ENCODE results near the gene EPHB6.
A peak's percentile ranks its signal among the peaks of the same experiment; 100 is the strongest.

The EPHB6 gene

DNA sequence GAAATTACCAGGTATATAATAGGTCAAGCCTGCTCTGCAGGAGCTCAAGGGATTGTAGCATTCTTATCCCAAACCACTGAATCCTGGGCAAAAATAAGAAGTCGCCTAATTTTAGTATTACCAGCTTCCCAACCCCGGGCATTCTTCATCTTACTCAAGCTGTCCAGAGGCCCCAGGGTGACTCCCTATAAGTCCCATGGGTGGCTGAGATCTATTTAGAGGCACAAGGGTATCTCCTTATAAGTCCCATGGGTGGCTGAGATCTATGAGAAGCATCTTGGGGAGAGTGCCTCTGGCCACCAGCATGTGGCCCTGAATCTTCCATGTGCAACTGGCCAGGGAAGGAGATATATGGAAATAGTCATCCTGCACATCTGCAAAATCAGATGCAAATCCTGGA is 45.2 kb upstream of the EPHB6 start:
- Histone ChIP-seq H3K27ac (peak overlapping the region in 8 of 11 experiments; percentile 57 to 89 (median 78); a peak in 16 of 22 replicates), H3K36me3 (no peaks in the 10 kb centered on the region), H3K27me3 (no peaks in the 10 kb centered on the region), H3K4me3 (no peak overlapping the region), H3K9me3 (replicated peaks in 1 of 11) (no peaks in the 10 kb centered on the region), H3K4me2 (peak overlapping the region in 9 of 11 experiments; percentile 69 to 95 (median 82); a peak in 18 of 22 replicates), H3K9ac (peak overlapping the region in 5 of 11 experiments; percentile 8 to 71 (median 64); a peak in 10 of 22 replicates), H3K4me1 (peaks cover 21 to 98% (median 94%) of the 10 kb centered on the region in 10 experiments), H4K20me1 (peaks cover 0 to 7% (median 0%) of the 10 kb centered on the region in 11 experiments; a peak in 1 of 22 replicates)
- no peak for TF ChIP-seq Cebpa-rat (IDR thresholded peaks at IDR 0.05)

DNA sequence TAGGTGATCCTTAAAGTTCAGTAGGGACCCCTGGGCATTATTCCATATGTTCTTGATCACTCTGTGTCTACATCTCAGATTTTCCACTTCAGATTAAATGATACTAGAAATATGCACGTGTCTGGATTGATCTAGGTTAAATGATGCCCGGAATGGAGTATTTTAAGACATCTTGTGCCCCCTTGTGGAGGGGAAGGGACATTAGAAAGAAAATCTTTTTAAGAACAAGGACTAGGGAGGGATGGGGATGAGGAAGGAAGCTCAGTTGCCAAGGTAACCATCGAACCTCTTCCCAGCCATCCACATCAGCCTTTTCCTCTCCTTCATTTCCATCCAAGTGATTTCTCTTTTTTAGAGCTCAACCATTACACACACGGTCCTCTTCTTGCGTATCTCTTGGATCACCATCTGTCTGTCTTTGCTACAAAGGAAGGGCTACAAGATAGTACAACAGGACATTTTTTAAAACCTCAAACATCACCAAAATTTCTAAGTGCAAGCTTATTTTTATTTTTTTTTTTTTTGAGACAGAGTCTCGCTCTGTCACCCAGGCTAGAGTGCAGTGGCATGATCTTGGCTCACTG is 43.6 kb upstream of the EPHB6 start:
- Histone ChIP-seq H3K27ac (peak overlapping the region in 2 of 11 experiments; percentile 88 to 89; a peak in 2 of 22 replicates), H3K4me1 (peaks cover 15 to 83% (median 79%) of the 10 kb centered on the region in 10 experiments), H3K27me3 (no peaks in the 10 kb centered on the region), H3K36me3 (no peaks in the 10 kb centered on the region), H3K9me3 (replicated peaks in 1 of 11) (no peaks in the 10 kb centered on the region), H3K9ac (no peak overlapping the region), H3K4me3 (no peak overlapping the region), H4K20me1 (peaks cover 0 to 7% (median 0%) of the 10 kb centered on the region in 11 experiments; a peak in 1 of 22 replicates), H3K4me2 (peak overlapping the region in 8 of 11 experiments; percentile 82 to 95 (median 90); a peak in 15 of 22 replicates)
- TF ChIP-seq Cebpa-rat (IDR thresholded peaks at IDR 0.05) = no peak

DNA sequence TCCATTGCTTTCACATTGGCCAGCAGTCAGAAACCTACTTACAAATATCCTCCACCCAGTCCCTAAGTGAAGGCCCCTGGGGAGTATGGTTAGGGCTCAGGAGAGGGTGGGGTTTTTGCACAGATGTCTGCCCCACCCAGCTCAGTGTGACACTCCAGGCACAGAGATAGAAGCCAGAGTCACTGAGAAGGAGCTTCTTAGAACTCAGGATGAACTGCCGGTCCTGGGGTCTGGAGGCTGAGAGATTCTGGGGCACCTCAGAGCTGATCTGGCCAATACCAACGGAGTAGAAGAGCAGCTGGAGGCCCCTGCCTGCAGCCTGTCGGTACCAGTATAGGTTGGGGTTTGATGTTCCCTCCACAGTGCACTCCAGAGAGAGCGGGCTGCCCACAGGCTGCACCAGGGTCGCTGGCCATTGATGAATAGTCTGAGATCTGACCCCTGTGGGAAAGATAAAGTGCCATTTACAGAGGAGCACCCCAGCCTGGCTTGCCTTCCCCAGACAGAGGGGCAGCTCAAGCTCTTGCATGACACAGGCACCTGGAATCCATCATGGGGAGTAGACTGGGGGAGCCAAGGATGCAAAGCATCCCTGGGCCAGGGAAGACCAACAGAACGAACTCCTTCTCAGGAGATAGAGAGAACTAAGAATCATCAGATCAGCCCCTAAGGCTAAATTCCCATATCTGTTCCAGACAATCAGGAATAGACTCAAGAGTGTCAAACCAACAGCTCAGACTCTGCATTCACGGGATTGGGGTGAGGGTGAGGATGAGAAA is 42.2 kb upstream of the EPHB6 start:
- peaks cover 0 to 7% (median 0%) of the 10 kb centered on the region in 11 experiments; a peak in 1 of 22 replicates for H4K20me1 ChIP-seq
- H3K9me3 ChIP-seq (replicated peaks in 1 of 11) = no peaks in the 10 kb centered on the region
- peak overlapping the region in 3 of 11 experiments; percentile 27 to 39 (median 36); a peak in 4 of 22 replicates for H3K9ac ChIP-seq
- peaks cover 15 to 69% (median 66%) of the 10 kb centered on the region in 10 experiments for H3K4me1 ChIP-seq
- peak overlapping the region; percentile 17 to 95 (median 87); a peak in 19 of 22 replicates for H3K4me2 ChIP-seq
- H3K27me3 ChIP-seq = no peaks in the 10 kb centered on the region
- TF ChIP-seq Cebpa-rat (IDR thresholded peaks at IDR 0.05) = no peak
- peak overlapping the region in 2 of 10 experiments; percentile 16 to 24; a peak in 1 of 20 replicates for H3K4me3 ChIP-seq
- H3K27ac ChIP-seq = peak overlapping the region in 3 of 11 experiments; percentile 7 to 34 (median 26); a peak in 3 of 22 replicates
- H3K36me3 ChIP-seq = no peaks in the 10 kb centered on the region

DNA sequence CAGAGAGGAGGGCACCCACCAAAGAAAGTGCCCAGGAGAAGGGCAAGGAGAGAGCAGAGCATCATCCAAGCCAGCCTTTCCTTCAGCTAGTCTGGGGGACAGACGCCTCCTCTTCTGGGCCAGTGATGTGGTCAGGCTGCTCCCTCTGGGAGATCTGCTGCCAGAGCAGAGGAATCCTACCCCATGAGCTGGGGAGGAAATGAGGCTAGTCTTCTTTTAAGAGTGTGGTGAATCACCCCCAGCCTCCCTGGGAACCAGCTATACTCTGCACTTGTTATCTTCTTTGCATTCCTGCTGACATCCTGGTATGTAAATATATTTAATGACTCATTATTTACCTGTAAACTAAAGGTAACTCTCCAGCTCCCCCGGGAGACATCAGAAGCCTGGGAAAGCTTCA is 41.6 kb upstream of the EPHB6 start:
- Histone ChIP-seq H3K4me2 (peak overlapping the region; percentile 17 to 95 (median 87); a peak in 19 of 22 replicates), H3K27ac (peak overlapping the region in 2 of 11 experiments; percentile 26 to 34; a peak in 2 of 22 replicates), H3K4me1 (peaks cover 15 to 63% (median 60%) of the 10 kb centered on the region in 10 experiments), H4K20me1 (peaks cover 0 to 7% (median 0%) of the 10 kb centered on the region in 11 experiments; a peak in 1 of 22 replicates), H3K27me3 (no peaks in the 10 kb centered on the region), H3K4me3 (0 out of 20 replicates have a peak overlapping the region, but pooled peaks of 2 of the 10 experiments have one; percentile 16 to 24), H3K36me3 (no peaks in the 10 kb centered on the region), H3K9ac (peak overlapping the region in 1 of 11 experiments; percentile 39; a peak in 1 of 22 replicates), H3K9me3 (replicated peaks in 1 of 11) (no peaks in the 10 kb centered on the region)
- no peak for TF ChIP-seq Cebpa-rat (IDR thresholded peaks at IDR 0.05)

DNA sequence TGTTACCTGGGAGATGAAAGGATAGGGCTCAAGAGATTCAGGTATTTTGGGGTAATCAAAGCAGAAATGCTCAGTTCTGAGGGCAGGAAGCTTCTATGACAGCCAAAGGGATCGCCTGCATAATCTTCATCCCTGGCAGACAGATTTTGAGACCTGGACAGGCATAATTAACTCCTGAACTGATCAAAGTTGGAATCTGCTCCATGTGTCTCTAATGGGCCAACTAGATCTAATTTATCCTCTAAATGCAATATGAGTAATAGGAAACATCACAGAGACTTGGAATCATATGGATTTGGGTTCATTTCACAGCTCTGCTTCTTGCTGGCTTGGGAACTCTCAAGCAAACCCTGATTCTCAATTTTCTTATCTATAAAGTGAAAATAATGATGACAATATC is 41.2 kb upstream of the EPHB6 start:
- no peak for TF ChIP-seq Cebpa-rat (IDR thresholded peaks at IDR 0.05)
- Histone ChIP-seq H3K27ac (no peak overlapping the region), H3K27me3 (no peaks in the 10 kb centered on the region), H3K9ac (no peak overlapping the region), H3K4me2 (peak overlapping the region in 9 of 11 experiments; percentile 66 to 95 (median 88); a peak in 18 of 22 replicates), H3K4me3 (no peak overlapping the region), H4K20me1 (peaks cover 0 to 7% (median 0%) of the 10 kb centered on the region in 11 experiments; a peak in 1 of 22 replicates), H3K36me3 (no peaks in the 10 kb centered on the region), H3K4me1 (peaks cover 13 to 58% (median 55%) of the 10 kb centered on the region in 10 experiments), H3K9me3 (replicated peaks in 1 of 11) (no peaks in the 10 kb centered on the region)

DNA sequence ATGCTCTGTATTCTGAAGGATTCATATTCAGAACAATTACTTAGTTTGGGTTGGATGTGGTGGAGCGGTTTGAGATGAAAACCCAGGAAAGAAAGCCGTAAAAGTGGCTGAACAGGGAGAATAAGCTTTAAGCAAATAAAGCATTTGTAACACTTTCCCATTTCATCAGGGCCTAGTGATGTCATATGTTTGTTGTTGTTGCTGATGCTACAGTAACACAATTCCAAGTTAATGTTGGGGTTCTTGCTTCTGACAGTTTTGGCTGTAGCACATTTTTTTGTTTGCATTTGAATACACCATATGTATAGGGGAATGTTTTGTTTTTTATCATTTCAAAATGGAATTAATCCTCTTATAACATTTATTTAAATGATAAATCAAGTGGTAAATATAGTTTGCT is 40.4 kb upstream of the EPHB6 start:
- H3K36me3 ChIP-seq = no peaks in the 10 kb centered on the region
- no peak overlapping the region for H3K4me3 ChIP-seq
- H3K9me3 ChIP-seq (replicated peaks in 1 of 11) = no peaks in the 10 kb centered on the region
- no peak for TF ChIP-seq Cebpa-rat (IDR thresholded peaks at IDR 0.05)
- peaks cover 0 to 7% (median 0%) of the 10 kb centered on the region in 11 experiments; a peak in 1 of 22 replicates for H4K20me1 ChIP-seq
- peak overlapping the region in 7 of 11 experiments; percentile 7 to 95 (median 88); a peak in 3 of 22 replicates for H3K4me2 ChIP-seq
- H3K27ac ChIP-seq = no peak overlapping the region
- H3K4me1 ChIP-seq = peaks cover 6 to 50% (median 48%) of the 10 kb centered on the region in 10 experiments; a peak in 19 of 20 replicates
- H3K27me3 ChIP-seq = no peaks in the 10 kb centered on the region
- H3K9ac ChIP-seq = no peak overlapping the region

DNA sequence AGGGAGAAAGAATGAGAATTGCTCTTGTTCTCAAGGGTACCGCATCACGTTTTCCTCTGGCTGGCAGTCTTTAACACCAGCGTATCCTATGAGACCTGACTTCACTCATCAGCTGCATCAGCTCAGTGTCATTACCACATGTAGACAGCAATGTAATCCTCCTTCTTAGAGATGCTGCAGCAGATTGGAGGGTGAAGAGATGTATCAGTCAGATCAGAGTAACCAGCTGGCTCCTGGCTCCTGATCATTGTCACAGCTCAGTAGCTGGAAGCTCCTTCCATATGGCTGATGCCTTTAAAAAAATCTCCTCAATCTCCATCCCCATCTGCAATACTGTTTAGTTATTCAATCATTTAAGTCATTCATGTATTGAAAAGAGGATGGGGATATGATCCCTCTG is 39.7 kb upstream of the EPHB6 start:
- Histone ChIP-seq H3K9ac (no peak overlapping the region), H3K4me2 (no peak overlapping the region), H3K4me3 (no peak overlapping the region), H3K27me3 (no peaks in the 10 kb centered on the region), H3K27ac (no peak overlapping the region), H4K20me1 (peaks cover 0 to 7% (median 0%) of the 10 kb centered on the region in 11 experiments; a peak in 1 of 22 replicates), H3K9me3 (replicated peaks in 1 of 11) (no peaks in the 10 kb centered on the region), H3K36me3 (no peaks in the 10 kb centered on the region), H3K4me1 (peaks cover 6 to 44% (median 41%) of the 10 kb centered on the region in 10 experiments; a peak in 19 of 20 replicates)
- TF ChIP-seq Cebpa-rat (IDR thresholded peaks at IDR 0.05) = no peak

DNA sequence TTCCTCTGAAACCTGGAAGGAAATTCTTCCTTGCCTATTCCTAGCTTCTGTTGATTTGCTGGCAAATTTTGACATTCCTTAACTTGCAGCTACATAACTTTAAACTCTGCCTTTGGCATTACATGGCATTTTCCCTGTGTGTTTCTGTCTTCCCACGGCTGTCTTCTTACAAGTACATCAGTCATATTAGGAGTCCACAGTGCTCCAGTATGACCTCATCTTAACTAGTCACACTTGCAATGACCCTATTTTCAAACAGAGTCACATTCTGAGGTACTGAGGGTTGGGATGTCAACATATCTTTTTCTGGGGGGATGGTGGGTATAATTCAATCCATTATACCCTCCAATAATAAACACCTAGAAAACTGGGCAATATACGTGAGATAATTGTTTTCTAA is 37.4 kb upstream of the EPHB6 start:
- H3K9me3 ChIP-seq (replicated peaks in 1 of 11) = peaks cover 0 to 4% (median 0%) of the 10 kb centered on the region in 11 experiments; a peak in 2 of 22 replicates
- TF ChIP-seq Cebpa-rat (IDR thresholded peaks at IDR 0.05) = no peak
- no peak overlapping the region for H3K27ac ChIP-seq
- peaks cover 0 to 6% (median 0%) of the 10 kb centered on the region in 11 experiments; a peak in 1 of 22 replicates for H4K20me1 ChIP-seq
- no peaks in the 10 kb centered on the region for H3K36me3 ChIP-seq
- H3K4me2 ChIP-seq = no peak overlapping the region
- no peaks in the 10 kb centered on the region for H3K27me3 ChIP-seq
- H3K9ac ChIP-seq = no peak overlapping the region
- no peak overlapping the region for H3K4me3 ChIP-seq
- H3K4me1 ChIP-seq = peaks cover 6 to 20% (median 17%) of the 10 kb centered on the region in 10 experiments; a peak in 19 of 20 replicates

All from BLaER1 treated with 17β-estradiol and CSF1 and Interleukin-3, amounts not matched to agents 10 nM and 100 nM (cell line).